IMR-90 (cell line): ENCODE measurements around the gene RGPD8. TPM values are rescaled to one million over a fixed set of nuclear protein-coding genes. Genes with fewer than 3 reads are reported as not detected.

Experiments used
- ATAC-seq: fragments of 200-7000 bp; cut with Tn5 transposase; 2 replicates; pipeline ENCODE4 v1.9.1; 2020; ENCODE audit warnings: low read depth, mild to moderate bottlenecking, moderate library complexity
- BruUV-seq: library from RNA; stranded (reverse); fragments of 400-500 nt; replicated peaks from 2 replicates; lab custom pipeline; 2021; lab: Mats Ljungman, UMichigan
- CTCF ChIA-PET: fragments of 300-600 bp; formaldehyde crosslinking; extraction: SDS; loops from one replicate; lab custom pipeline; 2021; ENCODE audit warnings: antibody characterized with exemption; lab: Yijun Ruan, JAX
- POLR2A ChIA-PET: fragments of 300-600 bp; sonication (Branson Sonifier 250); formaldehyde crosslinking; loops from one replicate; lab custom pipeline; 2022; ENCODE audit warnings: antibody characterized with exemption; ENCODE audit not compliant: unreplicated experiment; lab: Charles Lee
- DNase-seq: peaks from one replicate; pipeline ENCODE4 v3.0.0; 2013
- H2AFZ ChIP-seq: replicated peaks from 2 replicates; pipeline ENCODE3; 2013; ENCODE audit warnings: low read length, mild to moderate bottlenecking; ENCODE audit not compliant: poor library complexity
- H2AK5ac ChIP-seq: 2 replicates; pipeline ENCODE4 v1.6.1; 2013; ENCODE audit warnings: low read depth, low read length, inconsistent platforms
- H2AK9ac ChIP-seq: replicated peaks from 2 replicates; pipeline ENCODE3; 2013; ENCODE audit warnings: mild to moderate bottlenecking, low read depth, low read length, moderate library complexity; ENCODE audit not compliant: poor library complexity
- H2BK120ac ChIP-seq: 2 replicates; pipeline ENCODE4 v1.6.1; 2013; ENCODE audit warnings: low read depth, low read length, inconsistent platforms
- H2BK15ac ChIP-seq: 3 replicates; pipeline ENCODE4 v1.6.1; 2013; ENCODE audit warnings: low read depth, low read length, inconsistent platforms
- H2BK20ac ChIP-seq: 2 replicates; pipeline ENCODE4 v1.6.1; 2013; ENCODE audit warnings: low read depth, mild to moderate bottlenecking, inconsistent platforms, low read length, moderate library complexity
- H2BK5ac ChIP-seq: 2 replicates; pipeline ENCODE4 v1.6.1; 2013; ENCODE audit warnings: mild to moderate bottlenecking, low read depth, low read length, inconsistent platforms; ENCODE audit not compliant: poor library complexity, severe bottlenecking
- H3K14ac ChIP-seq: replicated peaks from 2 replicates; pipeline ENCODE4 v1.6.1; 2013; ENCODE audit warnings: low read depth, low read length, inconsistent platforms
- H3K18ac ChIP-seq: 2 replicates; pipeline ENCODE4 v1.6.1; 2013; ENCODE audit warnings: low read depth, low read length, control low read depth
- H3K23ac ChIP-seq: 2 replicates; pipeline ENCODE4 v1.6.1; 2013; ENCODE audit warnings: low read depth, low read length, inconsistent platforms
- H3K27ac ChIP-seq: 2 replicates; pipeline ENCODE4 v1.5.1; 2013; ENCODE audit warnings: mild to moderate bottlenecking, control low read depth, low read length; ENCODE audit not compliant: insufficient read depth
- H3K27me3 ChIP-seq: 2 replicates; pipeline ENCODE4 v1.6.1; 2013; ENCODE audit warnings: low read length; ENCODE audit not compliant: control insufficient read depth, insufficient read depth
- H3K36me3 ChIP-seq: 2 replicates; pipeline ENCODE4 v1.6.1; 2013; ENCODE audit warnings: low read length, mixed read lengths; ENCODE audit not compliant: control insufficient read depth, insufficient read depth
- H3K4ac ChIP-seq: 2 replicates; pipeline ENCODE4 v1.6.1; 2013; ENCODE audit warnings: low read depth, low read length, inconsistent platforms
- H3K4me1 ChIP-seq: 2 replicates; pipeline ENCODE4 v1.6.1; 2013; ENCODE audit warnings: low read length, mixed read lengths; ENCODE audit not compliant: control insufficient read depth, insufficient read depth
- H3K4me2 ChIP-seq: 2 replicates; pipeline ENCODE4 v1.6.1; 2013; ENCODE audit warnings: low read depth, mild to moderate bottlenecking, control low read depth, low read length, moderate library complexity
- H3K4me3 ChIP-seq: 2 replicates; pipeline ENCODE4 v1.5.1; 2013; ENCODE audit warnings: low read depth, mild to moderate bottlenecking, control low read depth, low read length, moderate library complexity; ENCODE audit not compliant: insufficient read depth
- H3K56ac ChIP-seq: 2 replicates; pipeline ENCODE4 v1.6.1; 2013; ENCODE audit warnings: low read length, inconsistent platforms; ENCODE audit not compliant: insufficient read depth; ENCODE audit errors: extremely low read depth
- H3K79me1 ChIP-seq, 2 experiments: 2 replicates each; pipeline ENCODE4 v1.6.1; 2013; ENCODE audit warnings: low read length in 2 of 2, inconsistent platforms in 1 of 2, low read depth in 1 of 2
- H3K9ac ChIP-seq: 2 replicates; pipeline ENCODE4 v1.6.1; 2013; ENCODE audit warnings: low read depth, low read length, control low read depth
- H3K9me1 ChIP-seq: 2 replicates; pipeline ENCODE4 v1.6.1; 2013; ENCODE audit warnings: low read length, inconsistent platforms; ENCODE audit not compliant: insufficient read depth
- H3K9me3 ChIP-seq: 2 replicates; pipeline ENCODE4 v1.6.1; 2013; ENCODE audit warnings: low read length; ENCODE audit not compliant: control insufficient read depth, insufficient read depth
- H4K20me1 ChIP-seq: 2 replicates; pipeline ENCODE4 v1.6.1; 2013; ENCODE audit warnings: low read length, inconsistent platforms; ENCODE audit not compliant: insufficient read depth
- H4K5ac ChIP-seq: 2 replicates; pipeline ENCODE4 v1.6.1; 2013; ENCODE audit warnings: mild to moderate bottlenecking, low read depth, low read length, control low read depth
- H4K8ac ChIP-seq, 2 experiments: 2 replicates each; pipeline ENCODE4 v1.6.1; 2013; ENCODE audit warnings: low read depth in 2 of 2, low read length in 2 of 2, control low read depth in 1 of 2, inconsistent platforms in 1 of 2
- H4K91ac ChIP-seq: 2 replicates; pipeline ENCODE4 v1.6.1; 2013; ENCODE audit warnings: low read depth, low read length, inconsistent platforms; ENCODE audit not compliant: insufficient read depth
- BHLHE40 ChIP-seq: fragments of 150-350 bp; IDR thresholded peaks from 2 replicates; pipeline ENCODE4 v1.6.1; 2016; ENCODE audit warnings: mild to moderate bottlenecking, low read depth, low read length
- CHD1 ChIP-seq: IDR thresholded peaks from 2 replicates; pipeline ENCODE4 v1.6.1; 2012; ENCODE audit warnings: low read depth, low read length, improper control_type of control experiment
- CTCF ChIP-seq: conservative IDR thresholded peaks from 2 replicates; pipeline ENCODE4 v1.5.1; 2012; ENCODE audit warnings: mild to moderate bottlenecking, low read depth, low read length, improper control_type of control experiment
- FOS ChIP-seq: fragments of 150-350 bp; IDR thresholded peaks from 2 replicates; pipeline ENCODE4 v1.6.1; 2016; ENCODE audit warnings: low read depth, low read length
- MXI1 ChIP-seq: IDR thresholded peaks from 2 replicates; pipeline ENCODE4 v1.6.1; 2012; ENCODE audit warnings: low read depth, mild to moderate bottlenecking, low read length, moderate library complexity, borderline replicate concordance
- POLR2A ChIP-seq: IDR thresholded peaks from 2 replicates; pipeline ENCODE4 v1.6.1; 2012; ENCODE audit warnings: mild to moderate bottlenecking, low read depth, low read length
- RCOR1 ChIP-seq: IDR thresholded peaks from 2 replicates; pipeline ENCODE4 v1.6.1; 2012; ENCODE audit warnings: mild to moderate bottlenecking, low read length, improper control_type of control experiment; ENCODE audit not compliant: insufficient replicate concordance
- RFX5 ChIP-seq: IDR thresholded peaks from 2 replicates; pipeline ENCODE4 v1.8.0; 2012; ENCODE audit warnings: low read depth, mild to moderate bottlenecking, low read length, moderate library complexity
- WGBS, 2 experiments: methylation state at CpG; one replicate each; pipeline versions ENCODE4 v1.1.5 to v1.1.7; 2013; ENCODE audit warnings: missing lambda C conversion rate in 2 of 2; ENCODE audit not compliant: insufficient read length in 1 of 2; ENCODE audit errors: extremely low coverage in 2 of 2; 5-methylcytosine and 5-hydroxymethylcytosine counted together
- dilution Hi-C: fragments of 300-500 bp; cut with HindIII; formaldehyde crosslinking; loops from one replicate; pipeline ENCODE4 v1.14.3; 2018; ENCODE audit warnings: low sequenced_read_pairs; ENCODE audit not compliant: unreplicated experiment
- in situ Hi-C: fragments of 300-500 bp; cut with MboI; formaldehyde crosslinking; loops from 3 replicates; pipeline ENCODE4 v1.14.3; 2019; ENCODE audit warnings: low sequenced_read_pairs, inconsistent platforms, mixed read lengths
- intact Hi-C: fragments of 100-400 bp; cut with micrococcal nuclease; formaldehyde crosslinking; loops from 2 replicates; pipeline ENCODE4 v1.10.0; 2022
- polyA plus RNA-seq, 3 experiments: library from polyadenylated mRNA; depleted of rRNA; stranded (reverse); fragments of >200 nt; gene quantifications; 2 replicates each; pipeline ENCODE4 v1.2.3, GENCODE V29; 2012; ENCODE audit warnings: low replicate concordance in 1 of 3
- total RNA-seq: library from RNA; depleted of rRNA; stranded (reverse); fragments of >200 nt; gene quantifications from 2 replicates; pipeline ENCODE4 v1.2.3, GENCODE V29; 2012

RGPD8 gene
- total and polyA plus RNA-seq, 2 of the 4 experiments (the other 2 are of a cell fraction), result 0.67 to 4.1 TPM

GRCh38 chr2:112481050-112481527 is 47.6 kb upstream of the RGPD8 start (continued):
- TF ChIP-seq MXI1, result peak; percentile 80
- TF ChIP-seq POLR2A, result no peak

DNA sequence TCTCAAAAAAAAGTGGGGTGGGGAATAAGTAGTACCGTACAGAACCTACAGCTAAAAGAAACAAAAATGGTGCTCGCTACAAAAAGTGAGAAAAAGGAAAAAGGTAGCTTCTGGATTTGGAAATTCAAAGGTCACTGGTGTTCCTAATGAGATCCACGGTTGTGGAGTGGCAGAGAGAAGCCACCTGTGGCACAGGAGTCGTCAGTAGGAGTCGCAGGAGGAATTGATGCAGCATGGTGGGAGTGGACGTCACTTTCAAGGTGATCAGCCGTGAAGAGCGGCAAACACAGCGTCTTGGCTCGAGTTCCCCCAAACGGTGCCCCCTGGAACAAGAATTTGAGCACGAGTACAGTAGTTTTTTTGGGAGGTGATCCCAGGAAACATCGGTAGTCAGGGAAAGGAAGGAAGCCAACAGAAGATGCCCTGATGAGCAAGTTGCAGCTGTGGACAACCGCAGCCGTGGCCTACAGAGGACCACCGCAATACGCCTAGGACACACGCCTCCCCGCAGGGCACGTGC is 47.1 kb upstream of the RGPD8 start:
- H4K5ac ChIP-seq, result no peak overlapping the region
- H2BK20ac ChIP-seq, result no peak overlapping the region
- H2AFZ ChIP-seq, result peak overlapping the region; percentile 93
- whole genome bisulfite sequencing, 2 experiments, result 19% methylated on average over 6 of the region's 20 CpGs; no CpG with 5 or more reads in 1 of the 2 experiments
- DNase-seq, result no peak
- H3K27me3 ChIP-seq, result no peaks in the 10 kb centered on the region
- in situ Hi-C loops (no loop called here), intact Hi-C loops (loop anchor here (1.0 to 5.0 kb wide), 4 partner anchors 62 to 246 kb away; partner anchors contain the start of genes POLR1B and ZC3H8), dilution Hi-C loops (no loop called here)
- H2AK5ac ChIP-seq, result no peak overlapping the region
- 0 out of 2 replicates have a peak, but pooled peaks cover 6% of the 10 kb centered on the region for H3K9me1 ChIP-seq
- no peak overlapping the region for H2BK5ac ChIP-seq
- H3K23ac ChIP-seq, result peak overlapping the region; percentile 72
- no peak for TF ChIP-seq RCOR1
- no peak for TF ChIP-seq CHD1
- TF ChIP-seq BHLHE40, result 0 out of 2 replicates have a peak, but pooled peaks have one; percentile 24
- TF ChIP-seq CTCF, result no peak
- TF ChIP-seq RFX5, result no peak
- no peak for TF ChIP-seq FOS
- H2BK15ac ChIP-seq, result no peak overlapping the region
- H4K91ac ChIP-seq, result no peak overlapping the region
- peaks cover 13 to 24% of the 10 kb centered on the region in 2 experiments for H3K79me1 ChIP-seq
- POLR2A ChIA-PET, result no interaction called here
- no peak for ATAC-seq
- peak overlapping the region; percentile 92 for H3K4me2 ChIP-seq
- no peak overlapping the region for H3K56ac ChIP-seq
- no peaks in the 10 kb centered on the region for H3K36me3 ChIP-seq
- H2AK9ac ChIP-seq, result peak overlapping the region; percentile 57
- no peak overlapping the region for H4K8ac ChIP-seq
- no peak overlapping the region for H3K14ac ChIP-seq
- CTCF ChIA-PET, result interaction anchor here (0.7 to 1.8 kb wide), 3 partner anchors 9 to 97 kb away, joined by 3 to 7 read pairs (median 3); no protein-coding TSS in a partner anchor
- BruUV-seq, result no TSS peak
- H3K27ac ChIP-seq, result no peak overlapping the region
- no peak overlapping the region for H2BK120ac ChIP-seq
- H3K4me3 ChIP-seq, result peak overlapping the region; percentile 94; the same call in 1 of the 2 replicates
- no peak overlapping the region for H3K9ac ChIP-seq
- H3K4me1 ChIP-seq, result peaks cover 2% of the 10 kb centered on the region; the same call in 1 of the 2 replicates
- no peaks in the 10 kb centered on the region for H3K9me3 ChIP-seq
- H3K4ac ChIP-seq, result no peak overlapping the region
- no peak overlapping the region for H3K18ac ChIP-seq
- peaks cover 4% of the 10 kb centered on the region; the same call in 1 of the 2 replicates for H4K20me1 ChIP-seq
